ENCODE results near the gene SDK1. TPM values are rescaled to one million over a fixed set of nuclear protein-coding genes. Genes with fewer than 3 reads are reported as not detected.

The SDK1 gene
- total RNA-seq, 2 donors from 2014 or later, result 3.1 to 3.6 TPM

- Histone ChIP-seq H3K9me3 (no peaks in the 10 kb centered on the region), H3K27me3 (no peaks in the 10 kb centered on the region)
These were observed 35.1 kb downstream of the SDK1 start for GRCh38 chr7:3336042-3336665.

GRCh38 chr7:3338161-3338560, 37.1 kb downstream of the SDK1 start:
- TF ChIP-seq, protein P1, sequence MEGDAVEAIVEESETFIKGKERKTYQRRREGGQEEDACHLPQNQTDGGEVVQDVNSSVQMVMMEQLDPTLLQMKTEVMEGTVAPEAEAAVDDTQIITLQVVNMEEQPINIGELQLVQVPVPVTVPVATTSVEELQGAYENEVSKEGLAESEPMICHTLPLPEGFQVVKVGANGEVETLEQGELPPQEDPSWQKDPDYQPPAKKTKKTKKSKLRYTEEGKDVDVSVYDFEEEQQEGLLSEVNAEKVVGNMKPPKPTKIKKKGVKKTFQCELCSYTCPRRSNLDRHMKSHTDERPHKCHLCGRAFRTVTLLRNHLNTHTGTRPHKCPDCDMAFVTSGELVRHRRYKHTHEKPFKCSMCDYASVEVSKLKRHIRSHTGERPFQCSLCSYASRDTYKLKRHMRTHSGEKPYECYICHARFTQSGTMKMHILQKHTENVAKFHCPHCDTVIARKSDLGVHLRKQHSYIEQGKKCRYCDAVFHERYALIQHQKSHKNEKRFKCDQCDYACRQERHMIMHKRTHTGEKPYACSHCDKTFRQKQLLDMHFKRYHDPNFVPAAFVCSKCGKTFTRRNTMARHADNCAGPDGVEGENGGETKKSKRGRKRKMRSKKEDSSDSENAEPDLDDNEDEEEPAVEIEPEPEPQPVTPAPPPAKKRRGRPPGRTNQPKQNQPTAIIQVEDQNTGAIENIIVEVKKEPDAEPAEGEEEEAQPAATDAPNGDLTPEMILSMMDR (IDR thresholded peaks at IDR 0.05), result no peak
- Histone ChIP-seq H3K36me3 (no peaks in the 10 kb centered on the region), H3K4me3 (no peak overlapping the region), H3K4me1 (peaks cover 0 to 3% of the 10 kb centered on the region in 2 donors), H3K27me3 (no peaks in the 10 kb centered on the region), H3K9me3 (no peaks in the 10 kb centered on the region), H3K27ac (no peak overlapping the region)
- DNase-seq (ENCODE audit: low spot score), result no peak

More at GRCh38 chr7:3336042-3336665, 35.1 kb downstream of the SDK1 start:
- Histone ChIP-seq H3K27ac (no peak overlapping the region), H3K4me3 (no peak overlapping the region), H3K36me3 (no peaks in the 10 kb centered on the region), H3K4me1 (peaks cover 0 to 7% of the 10 kb centered on the region in 2 donors)
- DNase-seq (ENCODE audit: low spot score), result no peak
- TF ChIP-seq, protein P1 (IDR thresholded peaks at IDR 0.05), result no peak

DNA sequence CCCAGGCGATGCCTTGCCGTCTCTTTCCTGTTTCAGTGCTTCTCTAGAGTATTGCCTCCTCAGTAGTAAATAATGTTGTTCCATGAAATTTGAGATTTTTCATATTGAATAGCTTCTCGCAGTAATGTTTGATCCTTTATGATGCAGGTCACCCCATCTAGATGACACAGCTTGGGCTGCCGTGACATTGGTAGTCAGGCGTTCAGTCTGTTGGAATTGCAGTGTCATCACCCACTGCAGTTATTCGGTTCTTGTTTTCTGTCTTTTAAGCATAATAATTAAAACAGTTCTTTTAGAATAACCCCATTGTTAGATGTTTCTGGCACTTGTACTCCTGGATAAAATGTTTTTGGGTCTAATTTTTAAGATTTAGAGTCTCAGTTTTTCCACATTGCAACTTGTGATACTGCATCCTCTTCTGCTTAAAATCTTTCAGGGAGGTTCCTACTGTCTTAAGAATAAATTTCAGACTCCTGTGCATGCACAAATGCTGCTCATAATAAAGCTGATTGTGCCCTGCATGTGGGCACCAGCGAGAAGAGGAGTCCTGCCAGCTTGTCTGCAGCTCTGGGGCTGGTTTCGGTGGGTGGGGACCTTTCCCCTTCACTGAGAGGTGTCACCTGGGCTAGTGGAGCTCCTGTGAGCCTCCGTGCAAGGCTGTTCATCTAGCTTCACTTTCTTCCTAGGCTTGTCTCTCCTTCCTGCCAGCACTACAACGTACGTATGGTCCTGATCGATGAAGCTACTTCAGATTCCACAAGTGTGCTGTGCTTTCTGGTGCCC, 44.8 kb downstream of the SDK1 start:
- Histone ChIP-seq H3K4me3 (no peak overlapping the region), H3K27ac (no peak overlapping the region), H3K4me1 (no peaks in the 10 kb centered on the region), H3K9me3 (no peaks in the 10 kb centered on the region), H3K36me3 (no peaks in the 10 kb centered on the region), H3K27me3 (no peaks in the 10 kb centered on the region)
- no peak for DNase-seq (ENCODE audit: low spot score)
- TF ChIP-seq, protein P1 (IDR thresholded peaks at IDR 0.05), result no peak

DNA sequence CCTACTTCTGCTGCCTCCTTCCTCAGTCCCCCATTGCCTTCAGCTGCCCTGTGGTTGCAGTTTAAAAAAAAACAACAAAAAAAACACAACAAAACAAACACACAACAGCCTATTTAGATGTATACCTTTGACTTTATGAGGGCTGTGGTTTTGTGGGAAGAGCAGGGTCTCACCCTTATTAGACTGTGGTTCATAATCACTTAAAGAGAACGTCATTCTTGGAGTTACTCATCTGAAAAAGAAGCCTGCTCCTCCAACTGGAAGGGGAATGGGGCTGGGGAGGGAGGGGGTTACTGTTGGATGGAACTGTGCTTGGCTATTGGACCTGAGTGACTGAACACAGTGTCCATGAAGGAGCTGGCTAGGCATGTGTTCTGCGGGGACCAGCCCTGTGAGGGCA, 48.1 kb downstream of the SDK1 start:
- H3K27me3 ChIP-seq, result no peaks in the 10 kb centered on the region
- H3K36me3 ChIP-seq, result no peaks in the 10 kb centered on the region
- H3K4me1 ChIP-seq, result no peaks in the 10 kb centered on the region
- no peak for DNase-seq (ENCODE audit: low spot score)
- TF ChIP-seq, protein P1 (IDR thresholded peaks at IDR 0.05), result no peak
- H3K4me3 ChIP-seq, result no peak overlapping the region
- H3K9me3 ChIP-seq, result no peaks in the 10 kb centered on the region
- no peak overlapping the region for H3K27ac ChIP-seq

GRCh38 chr7:3356173-3356572, 55.1 kb downstream of the SDK1 start:
- Histone ChIP-seq H3K27ac (no peak overlapping the region), H3K9me3 (no peaks in the 10 kb centered on the region), H3K36me3 (no peaks in the 10 kb centered on the region), H3K4me3 (no peak overlapping the region), H3K27me3 (no peaks in the 10 kb centered on the region), H3K4me1 (no peaks in the 10 kb centered on the region)
- TF ChIP-seq, protein P1 (IDR thresholded peaks at IDR 0.05), result no peak
- DNase-seq (ENCODE audit: low spot score), result no peak

All from right atrium auricular region (tissue), 2 donors.